Esophagus squamous epithelium (tissue), 5 donors: ENCODE results near the gene TECPR2. TPM values are rescaled to one million over a fixed set of nuclear protein-coding genes. Genes with fewer than 3 reads are reported as not detected.

Experiments used
- DNase-seq: peaks from one replicate; lab custom pipeline; 2025; lab: John Stamatoyannopoulos, UW
- H3K27ac ChIP-seq, 4 donors: fragments of 200-600 bp; sonication (generic); one replicate each; pipeline ENCODE4 v1.5.1; 2016 to 2019; ENCODE audit warnings: mild to moderate bottlenecking in 1 of 4
- H3K27me3 ChIP-seq, 4 donors: fragments of 200-600 bp; sonication (generic); 1 replicate in 3 of 4; 2 replicates in 1 of 4; pipeline versions ENCODE4 v1.5.1 to v1.6.0; 2017 to 2021; ENCODE audit warnings: antibody characterized with exemption in 1 of 4
- H3K36me3 ChIP-seq, 3 donors: fragments of 200-600 bp; sonication (generic); one replicate each; pipeline ENCODE4 v1.5.1; 2016 to 2019
- H3K4me1 ChIP-seq, 3 donors: fragments of 200-600 bp; sonication (generic); one replicate each; pipeline ENCODE4 v1.5.1; 2017 to 2019
- H3K4me3 ChIP-seq, 4 donors: fragments of 200-600 bp; sonication (generic); 1 replicate in 3 of 4; 2 replicates in 1 of 4; pipeline ENCODE4 v1.5.1; 2016 to 2019; ENCODE audit warnings: mild to moderate bottlenecking in 2 of 4, moderate library complexity in 1 of 4
- H3K9me3 ChIP-seq, 3 donors: fragments of 200-600 bp; sonication (generic); one replicate each; pipeline ENCODE4 v1.5.1; 2016 to 2019
- CTCF ChIP-seq, 6 experiments: fragments of 450-650 bp in 4 of 6; fragments of 200-600 bp in 2 of 6; sonication (generic) in 2 of 6; IDR thresholded peaks; one replicate each; pipeline ENCODE4 v1.5.1; 2016 to 2019; ENCODE audit warnings: antibody characterized with exemption in 6 of 6, mild to moderate bottlenecking in 4 of 6, moderate library complexity in 4 of 6
- POLR2A ChIP-seq, 4 donors: fragments of 450-650 bp; IDR thresholded peaks; one replicate each; pipeline ENCODE4 v1.6.1; 2017; ENCODE audit warnings: antibody characterized with exemption in 4 of 4, mild to moderate bottlenecking in 4 of 4, moderate library complexity in 3 of 4
- WGBS, 2 donors: methylation state at CpG; one replicate each; pipeline ENCODE4 v1.1.5; 2018; 5-methylcytosine and 5-hydroxymethylcytosine counted together
- intact Hi-C: fragments of 100-400 bp; cut with DNase I; formaldehyde crosslinking; loops from one replicate; pipeline ENCODE4 v1.15.0; 2022
- total RNA-seq, 4 donors: library from RNA; depleted of rRNA; stranded (reverse); fragments of >200 nt; gene quantifications; one replicate each; pipeline ENCODE4 v1.1.0, GENCODE V29; 2016
- donor health status: DM: yes; HTN: yes; CAD: no.

The TECPR2 gene
- total RNA-seq, 4 donors from 2014 or later, result 5.4 to 18.1 (median 12.9) TPM

GRCh38 chr14:102359341-102359740 is 3.4 kb upstream of the TECPR2 start:
- no peak overlapping the region for H3K4me3 ChIP-seq
- no peak for TF ChIP-seq POLR2A (IDR thresholded peaks at IDR 0.05)
- TF ChIP-seq CTCF (IDR thresholded peaks at IDR 0.05), result no peak
- DNase-seq, result no peak
- H3K36me3 ChIP-seq, result peaks cover 0 to 60% (median 18%) of the 10 kb centered on the region in 3 donors
- no peaks in the 10 kb centered on the region for H3K27me3 ChIP-seq
- intact Hi-C loops, result no loop called here
- no peaks in the 10 kb centered on the region for H3K9me3 ChIP-seq
- H3K27ac ChIP-seq, result no peak overlapping the region
- 90 to 98% methylated on average over 2 of the region's 2 CpGs for WGBS, 2 donors
- H3K4me1 ChIP-seq, result peaks cover 15 to 32% (median 19%) of the 10 kb centered on the region in 3 donors

- Histone ChIP-seq H3K36me3 (peaks cover 0 to 49% (median 9%) of the 10 kb centered on the region in 3 donors), H3K4me1 (peaks cover 15 to 36% (median 19%) of the 10 kb centered on the region in 3 donors), H3K27me3 (no peaks in the 10 kb centered on the region), H3K4me3 (no peak overlapping the region), H3K9me3 (no peaks in the 10 kb centered on the region), H3K27ac (no peak overlapping the region)
- 96 to 97% methylated on average over 3 of the region's 3 CpGs for WGBS, 2 donors
- DNase-seq, result no peak
- TF ChIP-seq POLR2A (IDR thresholded peaks at IDR 0.05), result no peak
- no peak for TF ChIP-seq CTCF (IDR thresholded peaks at IDR 0.05)
- intact Hi-C loops, result no loop called here
Observed at GRCh38 chr14:102360388-102360787, 2.4 kb upstream of the TECPR2 start.

- WGBS, 2 donors, result 11 to 14% methylated on average over 4 of the region's 4 CpGs
- no peak for DNase-seq
- intact Hi-C loops, result no loop called here
- TF ChIP-seq CTCF (IDR thresholded peaks at IDR 0.05) (no peak), POLR2A (IDR thresholded peaks at IDR 0.05) (no peak)
- H3K4me1 ChIP-seq, result peaks cover 15 to 36% (median 19%) of the 10 kb centered on the region in 3 donors
- no peaks in the 10 kb centered on the region for H3K27me3 ChIP-seq
- H3K4me3 ChIP-seq, result peak overlapping the region; percentile 75 to 99 (median 85)
- H3K27ac ChIP-seq, result peak overlapping the region; percentile 90 to 96 (median 93)
- H3K36me3 ChIP-seq, result peaks cover 0 to 32% (median 9%) of the 10 kb centered on the region in 3 donors
- no peaks in the 10 kb centered on the region for H3K9me3 ChIP-seq
Observed at GRCh38 chr14:102362084-102362483, 657 bp upstream of the TECPR2 start.

GRCh38 chr14:102363182-102363943 is 622 bp downstream of the TECPR2 start:
- H3K27me3 ChIP-seq, result no peaks in the 10 kb centered on the region
- TF ChIP-seq POLR2A (IDR thresholded peaks at IDR 0.05) (no peak), CTCF (IDR thresholded peaks at IDR 0.05) (no peak)
- H3K9me3 ChIP-seq, result no peaks in the 10 kb centered on the region
- DNase-seq, result no peak
- peaks cover 0 to 20% (median under 1%) of the 10 kb centered on the region in 3 donors for H3K36me3 ChIP-seq
- H3K4me3 ChIP-seq, result peak overlapping the region; percentile 75 to 99 (median 85)
- intact Hi-C loops, result no loop called here
- 14 to 15% methylated on average over 6 to 7 of the region's 53 CpGs for WGBS, 2 donors
- peak overlapping the region; percentile 90 to 96 (median 93) for H3K27ac ChIP-seq
- peaks cover 15 to 36% (median 19%) of the 10 kb centered on the region in 3 donors for H3K4me1 ChIP-seq

- 64 to 70% methylated on average over 10 to 11 of the region's 11 CpGs for WGBS, 2 donors
- no peaks in the 10 kb centered on the region for H3K27me3 ChIP-seq
- no peak overlapping the region for H3K27ac ChIP-seq
Observed at GRCh38 chr14:102370305-102370809, 7.6 kb downstream of the TECPR2 start.

More at GRCh38 chr14:102370305-102370809, 7.6 kb downstream of the TECPR2 start:
- Histone ChIP-seq H3K36me3 (peaks cover 0 to 6% (median 0%) of the 10 kb centered on the region in 3 donors), H3K4me1 (peaks cover 0 to 12% (median 0%) of the 10 kb centered on the region in 3 donors), H3K4me3 (no peak overlapping the region), H3K9me3 (no peaks in the 10 kb centered on the region)
- TF ChIP-seq CTCF (IDR thresholded peaks at IDR 0.05) (no peak), POLR2A (IDR thresholded peaks at IDR 0.05) (no peak)
- intact Hi-C loops, result no loop called here
- no peak for DNase-seq
